M059J (cell line): ENCODE measurements around the gene ARL4A. TPM values are rescaled to one million over a fixed set of nuclear protein-coding genes. Genes with fewer than 3 reads are reported as not detected.
"Not testable (repeated sequence)": the region's sequence is repeated elsewhere in the genome, so short reads cannot be mapped to it uniquely, and the experiment has no call there.

Source experiments
- DNase-seq: peaks from one replicate; pipeline ENCODE4 v3.0.0-alpha.2; 2012; ENCODE audit warnings: low read depth
- total RNA-seq: library from RNA; depleted of rRNA; stranded (reverse); fragments of >200 nt; shearing (Covaris generic); gene quantifications from 2 replicates; pipeline ENCODE4 v1.2.3, GENCODE V29; 2014

Gene ARL4A
- total RNA-seq, 1 experiment from 2014 or later = 44.5 TPM

- DNase-seq = peak; percentile 24
Observed at GRCh38 chr7:12670000-12670729, 17.3 kb upstream of the ARL4A start.

- DNase-seq = no peak
Observed at GRCh38 chr7:12670743-12671520, 16.5 kb upstream of the ARL4A start.

GRCh38 chr7:12673436-12673835 lies 14.0 kb upstream of the ARL4A start:
- DNase-seq = not testable (repeated sequence)

GRCh38 chr7:12674053-12674452 lies 13.4 kb upstream of the ARL4A start:
- no peak for DNase-seq

- DNase-seq = peak; percentile 36
Observed at GRCh38 chr7:12674861-12675260, 12.6 kb upstream of the ARL4A start.

- peak; percentile 38 for DNase-seq
Observed at GRCh38 chr7:12683678-12684585, 3.5 kb upstream of the ARL4A start.

GRCh38 chr7:12684733-12685132 lies 2.7 kb upstream of the ARL4A start:
- no peak for DNase-seq

- no peak for DNase-seq
Observed at GRCh38 chr7:12685550-12685949, 1.9 kb upstream of the ARL4A start.

- peak; percentile 96 for DNase-seq
Observed at GRCh38 chr7:12686234-12686890, 1.1 kb upstream of the ARL4A start.

- DNase-seq = no peak
Observed at GRCh38 chr7:12687718-12688171, 312 bp downstream of the ARL4A start.

- DNase-seq = not testable (repeated sequence)
Observed at GRCh38 chr7:12688485-12689170, 1.2 kb downstream of the ARL4A start.

- DNase-seq = no peak
Observed at GRCh38 chr7:12689451-12689850, 2.0 kb downstream of the ARL4A start.

- DNase-seq = no peak
Observed at GRCh38 chr7:12690041-12690878, 2.8 kb downstream of the ARL4A start.

- DNase-seq = not testable (repeated sequence)
Observed at GRCh38 chr7:12691388-12691787, 4.0 kb downstream of the ARL4A start.

- no peak for DNase-seq
Observed at GRCh38 chr7:12692035-12692434, 4.6 kb downstream of the ARL4A start.

- DNase-seq = no peak
Observed at GRCh38 chr7:12692479-12693259, 5.2 kb downstream of the ARL4A start.

GRCh38 chr7:12694817-12695216 lies 7.4 kb downstream of the ARL4A start:
- DNase-seq = no peak

- DNase-seq = peak; percentile 22
Observed at GRCh38 chr7:12695965-12696364, 8.5 kb downstream of the ARL4A start.

- DNase-seq = no peak
Observed at GRCh38 chr7:12699299-12699698, 11.9 kb downstream of the ARL4A start.
